Activated CD4-positive, alpha-beta T cell treated with anti-CD3 and anti-CD28 coated beads for 4 hours (primary cell): ENCODE results near the gene CNBP.
A peak's percentile ranks its signal among the peaks of the same experiment; 100 is the strongest.
"Not testable (repeated sequence)": the region's sequence is repeated elsewhere in the genome, so short reads cannot be mapped to it uniquely, and the experiment has no call there.

ENCODE experiments used
- DNase-seq, 2 donors: peaks; one replicate each; pipeline ENCODE4 v3.0.0-alpha.2; 2020

The CNBP gene

DNA sequence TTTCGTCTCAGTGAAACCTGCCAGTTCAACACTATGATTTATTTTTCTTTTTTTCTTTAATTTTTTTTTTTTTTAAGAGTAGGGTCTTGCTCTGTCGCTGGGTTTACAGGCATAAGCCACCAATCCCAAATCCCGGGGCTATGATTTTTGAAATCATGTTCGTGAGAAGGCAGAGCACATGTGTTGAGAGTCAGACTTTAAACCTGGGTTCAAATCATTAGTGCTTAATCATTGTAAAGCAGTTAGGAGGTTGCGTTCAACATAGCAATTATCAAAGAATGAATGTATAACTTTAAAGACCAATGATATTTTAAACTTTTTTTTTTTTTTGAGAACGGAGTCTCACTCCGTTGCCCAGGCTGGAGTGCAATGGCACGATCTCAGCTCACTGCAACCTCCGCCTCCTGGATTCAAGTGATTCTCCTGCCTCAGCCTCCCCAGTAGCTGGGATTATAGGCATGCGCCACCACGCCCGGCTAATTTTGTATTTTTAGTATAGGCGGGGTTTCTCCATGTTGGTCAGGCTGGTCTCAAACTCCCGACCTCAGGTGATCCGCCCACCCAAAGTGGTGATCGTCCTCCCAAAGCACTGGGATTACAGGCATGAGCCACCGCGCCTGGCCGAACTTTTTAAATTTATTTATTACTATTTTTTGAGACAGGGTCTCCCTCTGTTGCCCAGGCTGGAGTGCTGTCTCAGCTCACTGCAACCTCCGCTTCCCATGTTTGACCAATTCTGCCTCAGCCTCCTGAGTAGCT, 1.3 kb upstream of the CNBP start:
- not testable (repeated sequence) for DNase-seq

- peak in 1 of 2 donors; percentile 20 for DNase-seq
Observed at GRCh38 chr3:129184396-129184657, 631 bp upstream of the CNBP start.

DNA sequence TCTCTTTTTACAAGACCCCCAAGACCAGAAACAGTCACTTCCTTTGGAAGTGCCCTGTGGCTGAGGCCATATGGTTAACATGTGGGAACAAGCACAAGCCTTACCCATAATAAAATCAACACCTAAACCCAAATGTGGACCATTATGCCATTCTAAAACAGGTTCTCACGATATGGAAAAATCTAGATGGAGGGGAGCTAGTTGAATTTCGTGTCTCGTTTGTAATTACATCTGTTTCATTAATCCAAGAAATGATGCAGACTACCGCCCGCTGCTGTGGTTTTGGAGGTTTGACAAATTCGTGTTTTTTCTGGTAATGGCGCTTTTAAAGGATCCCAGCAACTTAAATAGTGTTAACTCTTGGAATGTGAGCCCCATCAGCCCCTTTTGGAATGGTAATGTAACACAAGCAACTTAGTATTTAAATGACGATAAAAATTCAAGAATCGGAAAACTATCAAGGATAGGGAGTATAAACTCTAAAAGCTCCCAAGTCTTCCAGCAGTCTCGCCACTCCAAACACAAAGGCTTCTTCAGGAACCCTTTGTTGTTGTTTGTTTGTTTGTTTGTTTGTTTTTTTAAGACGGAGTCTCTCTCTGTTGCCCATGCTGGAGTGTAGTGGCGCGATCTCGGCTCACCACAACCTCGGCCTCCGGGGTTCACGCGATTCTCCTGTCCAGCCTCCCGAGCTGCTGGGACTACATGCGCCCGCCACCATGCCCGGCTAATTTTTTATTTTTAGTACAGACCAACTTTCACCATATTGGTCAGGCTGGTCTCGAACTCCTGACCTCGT, 1.1 kb downstream of the CNBP start:
- DNase-seq, result peak in 1 of 2 donors; percentile 24

DNA sequence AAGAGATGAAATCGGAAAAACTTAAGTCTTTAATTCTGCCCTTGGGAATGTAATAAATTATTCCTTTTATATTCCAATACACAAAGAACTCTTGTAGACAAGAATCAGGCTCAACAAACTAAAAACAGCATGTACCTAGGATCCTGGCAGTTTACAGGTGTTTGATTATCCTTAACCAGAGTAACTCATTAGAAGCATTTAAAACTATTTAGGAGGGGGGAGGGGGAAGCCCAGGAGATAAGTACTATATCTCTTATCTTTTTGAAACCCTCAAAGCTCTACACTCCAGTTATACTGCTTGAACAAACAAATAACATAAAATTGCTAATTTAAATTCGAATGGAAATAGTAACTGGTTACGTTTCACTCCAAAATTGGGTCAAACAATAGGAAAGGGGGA, 1.9 kb downstream of the CNBP start:
- DNase-seq, result no peak

DNA sequence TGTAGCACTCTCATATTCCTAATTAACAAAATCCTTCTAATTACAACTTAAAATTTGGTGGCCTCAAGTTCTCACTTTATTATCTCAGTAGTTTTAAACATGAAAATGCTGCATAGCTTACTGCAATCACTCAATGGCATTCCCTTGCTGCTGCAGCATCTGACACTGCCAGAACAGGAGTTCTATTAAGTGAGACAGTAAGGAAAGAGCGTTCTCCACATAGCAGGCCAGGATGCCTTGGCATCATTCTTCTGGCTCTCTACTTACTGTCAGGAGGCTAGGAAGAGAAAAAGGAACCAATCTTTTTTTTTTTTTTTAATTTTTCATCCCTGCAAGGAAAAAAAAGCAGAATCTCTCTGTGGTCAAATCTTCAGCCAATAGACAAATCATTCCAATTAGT, 3.2 kb downstream of the CNBP start:
- DNase-seq, result no peak

DNA sequence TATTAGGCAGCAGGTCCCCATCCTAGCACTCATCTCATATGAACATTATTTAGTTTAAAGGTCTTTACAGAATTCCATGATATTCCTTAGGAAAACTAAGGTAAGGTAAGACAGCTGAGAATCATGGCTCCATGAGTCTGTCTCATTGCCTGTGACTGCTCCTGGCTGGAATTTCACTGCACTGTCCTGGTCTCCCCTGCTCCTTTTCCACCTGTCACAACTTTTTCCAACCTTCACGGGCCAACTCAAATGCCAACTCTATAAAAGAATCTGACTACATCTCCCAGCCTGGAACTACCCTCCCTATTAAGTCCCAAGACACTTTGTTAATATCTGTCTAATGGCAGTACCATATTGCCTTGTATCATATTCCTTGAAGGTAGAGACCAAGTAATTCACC, 7.6 kb downstream of the CNBP start:
- DNase-seq, result no peak

DNA sequence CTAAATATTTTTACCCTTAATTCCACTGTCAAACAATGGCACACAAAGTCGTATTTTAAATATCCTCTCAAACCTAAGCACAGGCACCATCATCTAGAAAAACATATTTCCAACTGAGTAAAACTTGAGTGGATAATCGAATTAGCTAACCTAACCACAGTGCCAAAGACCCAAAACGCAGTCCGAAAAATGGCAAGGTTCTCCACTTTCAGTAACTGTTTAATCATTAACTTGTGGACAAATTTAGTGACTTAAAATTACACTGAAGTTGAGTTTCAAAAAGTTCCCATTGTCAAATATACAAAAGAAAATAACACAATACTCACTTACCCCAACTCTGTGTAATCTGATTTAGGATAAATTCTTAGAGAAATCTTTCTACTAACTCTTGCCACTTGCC, 10.0 kb downstream of the CNBP start:
- DNase-seq, result no peak

- no peak for DNase-seq
Observed at GRCh38 chr3:129173206-129173605, 10.5 kb downstream of the CNBP start.

GRCh38 chr3:129166579-129167332, 16.9 kb downstream of the CNBP start:
- no peak for DNase-seq

DNA sequence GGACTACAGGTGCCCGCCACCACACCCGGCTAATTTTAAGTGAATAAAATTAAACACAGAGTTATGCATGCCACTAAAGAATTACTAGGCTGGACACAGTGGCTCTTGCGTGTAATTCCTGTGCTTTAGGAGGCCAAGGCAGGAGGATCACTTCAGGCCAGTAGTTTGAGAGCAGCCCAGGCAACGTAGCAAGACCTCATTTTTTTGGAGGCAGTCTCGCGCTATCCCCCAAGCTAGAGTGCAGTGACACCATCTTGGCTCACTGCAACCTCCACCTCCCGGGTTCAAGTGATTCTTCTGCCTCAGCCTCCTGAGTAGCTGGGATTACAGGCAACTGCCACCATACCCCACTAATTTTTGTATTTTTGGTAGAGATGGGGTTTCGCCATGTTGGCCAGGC, 18.1 kb downstream of the CNBP start:
- DNase-seq, result not testable (repeated sequence)

GRCh38 chr3:129164500-129164899, 19.2 kb downstream of the CNBP start:
- DNase-seq, result no peak

DNA sequence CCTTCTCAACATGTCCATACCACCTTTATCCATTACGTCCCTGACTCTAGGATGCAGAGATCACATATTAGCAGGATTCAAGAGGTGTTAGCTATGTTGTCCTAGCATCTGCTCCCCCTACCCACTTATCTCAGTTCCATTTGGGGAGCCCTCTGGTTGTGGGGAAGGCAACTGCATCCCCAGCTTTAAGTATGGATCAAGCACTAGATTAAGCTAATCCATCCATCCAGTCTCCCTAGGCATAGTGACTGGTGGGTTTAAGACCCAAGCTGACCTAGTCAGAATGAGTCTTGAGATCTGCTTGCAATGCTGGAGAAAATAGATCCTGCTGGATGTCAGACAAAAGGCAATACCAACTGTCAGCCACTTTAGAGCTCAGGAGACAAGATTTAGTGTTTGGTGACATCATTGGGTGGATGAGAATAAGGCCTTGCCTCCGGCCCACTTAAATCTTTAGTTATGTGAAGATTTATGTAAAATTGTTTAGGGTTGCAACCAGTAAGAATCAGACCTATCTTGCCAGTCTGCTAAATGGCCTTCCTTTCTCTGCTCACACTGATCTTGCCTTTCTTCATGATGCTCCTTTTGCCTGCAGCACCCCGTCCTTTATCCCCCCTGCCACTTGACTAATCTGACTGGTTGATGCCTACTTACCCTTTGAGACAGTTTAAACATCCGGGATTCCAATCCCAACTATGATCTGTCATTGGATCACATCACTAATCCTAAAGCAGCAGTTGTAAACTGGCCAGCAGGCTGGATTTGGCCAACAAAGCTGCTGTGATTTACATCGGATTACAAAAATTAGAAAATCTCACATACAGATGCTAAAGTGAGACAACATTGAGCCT, 20.7 kb downstream of the CNBP start:
- DNase-seq, result no peak

GRCh38 chr3:129161860-129162271, 21.8 kb downstream of the CNBP start:
- DNase-seq, result no peak

DNA sequence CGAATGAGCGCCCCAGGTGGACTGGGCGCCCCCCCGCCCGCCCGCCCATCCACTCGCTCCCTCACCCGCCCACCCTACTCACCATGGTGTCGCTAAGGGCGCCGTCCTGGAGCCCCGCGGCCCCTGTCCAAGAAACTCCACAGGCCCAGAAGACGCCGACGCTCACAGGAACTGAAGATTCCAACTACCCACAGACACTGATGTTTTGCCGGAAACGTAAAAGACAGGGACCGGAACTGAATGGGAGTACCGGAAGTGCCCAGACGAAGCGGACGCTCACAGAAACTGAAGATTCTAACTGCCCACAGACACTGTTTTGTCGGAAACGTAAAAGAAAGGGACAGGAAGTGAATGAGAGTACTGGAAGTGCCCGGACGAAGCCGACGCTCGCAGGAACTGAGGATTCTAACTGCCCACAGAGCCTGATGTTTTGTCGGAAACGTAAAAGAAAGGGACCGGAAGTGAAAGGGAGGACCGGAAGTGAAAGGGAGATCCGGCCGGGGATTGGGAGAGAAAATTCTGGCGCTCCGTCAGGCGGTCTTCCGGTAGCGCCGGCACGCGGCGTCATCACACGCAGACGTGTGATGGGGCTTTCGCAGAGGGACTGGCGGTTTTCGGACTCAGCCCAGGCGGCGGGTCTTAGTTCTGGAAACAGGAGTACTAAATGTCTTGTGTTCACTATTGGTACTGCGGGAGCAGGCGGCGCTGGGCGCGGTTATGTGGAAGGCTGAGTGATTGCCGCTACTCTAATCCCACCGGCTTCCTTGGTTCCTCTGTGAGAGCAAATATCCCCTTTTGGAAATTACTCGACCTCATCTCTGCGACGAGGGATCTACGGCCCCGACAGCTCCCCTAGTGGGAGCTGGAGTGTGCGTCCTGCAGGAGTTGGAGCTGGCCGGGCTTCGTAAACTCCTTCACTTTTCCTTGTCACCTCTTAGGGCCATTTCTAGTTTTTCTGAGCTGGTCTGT, 22.5 kb downstream of the CNBP start, which contains the start of gene ISY1:
Gene ISY1, minus strand, starts transcription at position 173 of the 969 bp plus-strand sequence. Its CDS starts 88 bp downstream, at position 85.
- DNase-seq, result peak; percentile 82 to 85

GRCh38 chr3:129144786-129145185, 38.9 kb downstream of the CNBP start:
- no peak for DNase-seq

- DNase-seq, result not testable (repeated sequence)
Observed at GRCh38 chr3:129141011-129141410, 42.7 kb downstream of the CNBP start.

- no peak for DNase-seq
Observed at GRCh38 chr3:129139911-129140310, 43.8 kb downstream of the CNBP start.

- not testable (repeated sequence) for DNase-seq
Observed at GRCh38 chr3:129136275-129136674, 47.4 kb downstream of the CNBP start.

DNA sequence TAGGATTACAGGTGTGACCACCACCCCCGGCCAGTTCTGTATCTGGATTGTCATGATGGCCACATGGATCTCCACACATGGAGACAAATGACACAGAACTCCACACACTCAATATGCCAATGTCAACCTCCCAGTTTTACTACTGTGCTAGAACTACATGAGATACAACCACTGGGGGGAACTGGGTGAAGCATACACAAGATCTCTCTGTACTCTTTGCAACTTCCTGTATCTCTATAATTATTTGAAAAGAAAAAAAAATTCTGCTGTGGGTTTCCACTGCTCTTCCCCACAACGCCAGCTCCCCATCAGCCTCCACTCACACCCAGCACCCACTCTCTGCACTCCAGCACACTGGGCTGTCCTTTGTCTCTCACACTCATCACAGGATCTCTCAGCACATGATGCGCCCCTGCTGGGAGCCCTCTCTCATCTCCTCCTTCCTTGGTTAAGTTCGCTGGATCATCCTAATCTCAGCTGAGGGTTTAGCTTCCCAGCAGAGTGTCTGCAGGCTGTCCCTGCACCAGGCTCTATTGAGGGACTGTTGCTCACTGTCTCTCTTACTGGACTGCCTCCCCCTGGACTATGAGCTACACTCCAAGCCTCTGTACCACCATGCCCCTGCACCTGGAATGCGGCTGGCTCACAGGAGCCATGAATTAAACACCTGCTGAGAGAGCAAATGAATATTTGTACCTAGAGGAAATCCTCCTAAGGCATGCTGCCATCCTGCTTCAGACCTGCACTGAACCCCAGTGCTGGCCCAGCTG, 51.4 kb downstream of the CNBP start:
- no peak for DNase-seq

DNA sequence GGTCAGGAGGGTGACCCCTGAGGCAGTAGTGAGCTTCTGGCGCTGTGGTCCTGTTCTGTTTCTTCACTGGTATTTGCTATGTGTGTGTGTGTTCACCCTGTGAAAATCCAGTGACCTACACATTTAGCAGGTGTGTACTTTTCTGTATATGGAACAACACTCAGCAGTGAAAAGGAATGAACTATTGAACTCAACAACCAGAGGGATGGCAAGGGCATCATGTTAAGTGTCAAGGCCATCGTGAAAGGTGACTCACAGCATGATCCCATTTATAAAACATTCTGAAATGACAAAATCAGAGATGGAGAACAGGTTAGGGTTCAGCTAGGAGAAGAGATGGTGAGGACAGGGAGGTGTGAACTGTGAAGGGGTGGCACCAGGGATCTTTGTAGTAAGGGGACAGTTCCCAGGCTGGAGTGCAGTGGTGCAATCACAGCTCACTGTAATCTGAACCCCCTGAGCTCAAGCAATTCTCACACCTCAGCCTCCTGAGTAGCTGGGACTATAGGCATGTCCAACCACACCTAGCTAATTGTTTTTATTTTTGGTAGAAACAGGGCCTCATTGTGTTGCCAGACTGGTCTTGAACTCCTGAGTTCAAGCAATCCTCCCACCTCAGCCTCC, 52.1 kb downstream of the CNBP start:
- DNase-seq, result no peak
